Smooth muscle cell (in vitro differentiated cells): ENCODE data around the gene GANC. TPM values are rescaled to one million over a fixed set of nuclear protein-coding genes. Genes with fewer than 3 reads are reported as not detected.

Source experiments
- DNase-seq: peaks from one replicate; lab custom pipeline; 2025; ENCODE audit not compliant: unreplicated experiment; lab: John Stamatoyannopoulos, UW
- H2AFZ ChIP-seq: fragments of 200-600 bp; sonication (generic); 2 replicates; pipeline ENCODE4 v1.6.0; 2016; ENCODE audit warnings: antibody characterized with exemption, low read depth, mild to moderate bottlenecking
- H3F3A ChIP-seq: fragments of 200-600 bp; sonication (generic); 2 replicates; pipeline ENCODE4 v1.6.0; 2017; ENCODE audit warnings: antibody characterized with exemption, low read depth
- H3K27ac ChIP-seq: fragments of 200-600 bp; sonication (generic); 2 replicates; pipeline ENCODE4 v1.5.1; 2016; ENCODE audit warnings: low read depth, mild to moderate bottlenecking
- H3K27me3 ChIP-seq: fragments of 200-600 bp; sonication (generic); 2 replicates; pipeline ENCODE4 v1.6.1; 2016; ENCODE audit warnings: low read depth, mild to moderate bottlenecking
- H3K36me3 ChIP-seq: fragments of 200-600 bp; sonication (generic); 2 replicates; pipeline ENCODE4 v1.5.1; 2016; ENCODE audit warnings: low read depth
- H3K4me1 ChIP-seq: fragments of 200-600 bp; sonication (generic); 2 replicates; pipeline ENCODE4 v1.5.1; 2016; ENCODE audit warnings: low read depth
- H3K4me2 ChIP-seq: fragments of 200-600 bp; sonication (generic); 2 replicates; pipeline ENCODE4 v1.6.0; 2016; ENCODE audit warnings: mild to moderate bottlenecking
- H3K4me3 ChIP-seq: fragments of 200-600 bp; sonication (generic); 2 replicates; pipeline ENCODE4 v1.5.1; 2016; ENCODE audit warnings: mild to moderate bottlenecking
- H3K79me2 ChIP-seq: fragments of 200-600 bp; sonication (generic); 2 replicates; pipeline ENCODE4 v1.6.0; 2016; ENCODE audit warnings: low read depth, mild to moderate bottlenecking
- H3K9ac ChIP-seq: fragments of 200-600 bp; sonication (generic); 2 replicates; pipeline ENCODE4 v1.6.0; 2016; ENCODE audit warnings: low read depth
- H3K9me3 ChIP-seq: fragments of 200-600 bp; sonication (generic); replicated peaks from 2 replicates; pipeline ENCODE4 v1.5.1; 2016; ENCODE audit warnings: low read depth
- H4K20me1 ChIP-seq: fragments of 200-600 bp; sonication (generic); 2 replicates; pipeline ENCODE4 v1.6.0; 2016; ENCODE audit warnings: low read depth
- CTCF ChIP-seq: fragments of 200-600 bp; sonication (generic); IDR thresholded peaks from 2 replicates; pipeline ENCODE4 v1.5.1; 2017; ENCODE audit warnings: borderline replicate concordance, mild to moderate bottlenecking, antibody characterized with exemption; ENCODE audit not compliant: insufficient read depth, poor library complexity, severe bottlenecking
- WGBS: methylation state at CpG from one replicate; pipeline ENCODE4 v1.1.7; 2016; ENCODE audit warnings: low lambda C conversion rate; 5-methylcytosine and 5-hydroxymethylcytosine counted together
- polyA plus RNA-seq: library from polyadenylated mRNA; unstranded; fragments of >200 nt; fragmentation: Nextera tagmentation; extraction: Ambion mirVana; gene quantifications from 2 replicates; pipeline ENCODE4 v1.2.1, GENCODE V29; 2016
- total RNA-seq: library from RNA; depleted of rRNA; stranded (reverse); fragments of >200 nt; gene quantifications from 2 replicates; pipeline ENCODE4 v1.2.3, GENCODE V29; 2014

Gene GANC
- total and polyA plus RNA-seq, 2 experiments from 2014 or later: 12.6 to 13.1 TPM

DNA sequence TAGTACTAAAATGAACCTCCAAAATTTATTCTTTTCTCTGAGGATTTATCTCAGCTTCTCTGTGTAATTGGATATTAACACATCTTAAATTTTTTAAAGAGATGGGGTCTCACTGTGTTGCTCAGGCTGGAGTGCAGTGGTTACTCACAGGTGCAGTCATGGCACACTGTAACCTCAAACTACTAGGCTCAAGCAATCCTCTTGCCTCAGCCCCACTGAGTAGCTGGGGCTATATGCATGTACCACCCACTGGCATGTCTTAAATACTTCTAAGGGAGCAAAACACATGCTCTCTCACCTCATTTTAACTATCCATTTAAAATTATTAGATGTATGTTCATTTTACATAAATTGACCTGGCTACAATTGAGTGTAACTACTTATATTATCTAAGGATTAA lies 11.6 kb downstream of the GANC start:
- Histone ChIP-seq H3K9ac (no peak overlapping the region), H3K4me3 (no peak overlapping the region), H3K36me3 (no peaks in the 10 kb centered on the region), H3K27ac (no peak overlapping the region), H2AFZ (no peak overlapping the region), H4K20me1 (no peaks in the 10 kb centered on the region), H3F3A (peaks cover 3% of the 10 kb centered on the region), H3K4me1 (no peaks in the 10 kb centered on the region), H3K4me2 (no peak overlapping the region), H3K9me3 (no peaks in the 10 kb centered on the region), H3K79me2 (no peaks in the 10 kb centered on the region), H3K27me3 (no peaks in the 10 kb centered on the region)
- no peak for TF ChIP-seq CTCF
- no peak for DNase-seq

DNA sequence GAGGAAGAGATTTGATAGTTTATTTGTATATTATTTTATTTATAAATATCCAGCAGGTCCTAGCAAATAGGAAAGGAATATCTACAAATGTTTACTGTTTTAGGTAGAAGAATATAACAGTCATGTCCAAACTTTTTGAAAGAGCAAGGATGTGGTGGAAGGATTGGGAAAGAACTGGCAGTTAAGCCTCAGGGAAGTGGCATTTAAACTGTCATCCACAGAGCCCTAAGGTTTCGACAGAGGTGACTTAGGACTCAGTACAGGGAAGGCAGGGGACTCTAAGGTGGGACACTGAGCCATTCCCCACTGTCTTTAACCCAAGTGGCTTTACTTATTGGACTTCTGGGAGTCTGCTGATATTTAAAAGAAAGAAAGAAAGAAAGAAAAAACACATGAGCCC lies 12.0 kb downstream of the GANC start:
- WGBS: 87% methylated on average over 1 of the region's 1 CpG

DNA sequence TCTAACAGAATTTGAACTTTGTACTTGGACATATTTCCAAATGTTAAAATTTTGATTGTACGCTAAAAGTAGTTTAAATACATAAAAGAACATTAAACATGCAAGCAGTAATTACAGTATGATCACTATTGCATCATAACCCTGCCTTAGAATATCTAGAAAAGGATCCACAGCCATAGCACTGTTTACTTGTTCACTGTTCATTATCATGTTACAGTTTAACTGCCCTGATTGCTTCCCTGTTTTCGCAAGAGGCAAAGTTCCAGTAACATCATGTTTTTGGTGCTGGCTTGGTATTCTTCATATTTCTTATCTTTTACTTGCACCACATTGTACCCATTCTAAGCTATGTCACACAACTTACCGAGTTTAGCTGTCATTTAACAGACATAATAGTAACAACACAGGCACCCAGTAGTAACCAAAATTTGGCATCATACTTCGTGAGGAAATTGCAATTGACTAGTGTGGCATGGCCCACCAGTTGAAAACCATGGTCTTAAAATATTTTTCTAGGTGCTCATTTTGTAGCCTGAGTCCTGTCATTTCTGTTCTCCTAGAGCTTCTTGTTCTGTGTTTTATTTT lies 13.5 kb downstream of the GANC start:
- H3K4me3 ChIP-seq: no peak overlapping the region
- no peaks in the 10 kb centered on the region for H3K4me1 ChIP-seq
- H3K9me3 ChIP-seq: no peaks in the 10 kb centered on the region
- H4K20me1 ChIP-seq: no peaks in the 10 kb centered on the region
- peaks cover 3% of the 10 kb centered on the region for H3F3A ChIP-seq
- no peak overlapping the region for H2AFZ ChIP-seq
- no peak for TF ChIP-seq CTCF
- no peak overlapping the region for H3K9ac ChIP-seq
- H3K79me2 ChIP-seq: no peaks in the 10 kb centered on the region
- no peaks in the 10 kb centered on the region for H3K27me3 ChIP-seq
- no peaks in the 10 kb centered on the region for H3K36me3 ChIP-seq
- 67% methylated on average over 4 of the region's 4 CpGs for WGBS
- H3K4me2 ChIP-seq: no peak overlapping the region
- H3K27ac ChIP-seq: no peak overlapping the region
- no peak for DNase-seq

More for the DNA sequence above, 12.0 kb downstream of the GANC start:
- DNase-seq: no peak
- Histone ChIP-seq H3K4me2 (no peak overlapping the region), H3K79me2 (no peaks in the 10 kb centered on the region), H3F3A (peaks cover 3% of the 10 kb centered on the region), H3K9ac (no peak overlapping the region), H3K9me3 (no peaks in the 10 kb centered on the region), H3K4me3 (no peak overlapping the region), H3K27me3 (no peaks in the 10 kb centered on the region), H3K4me1 (no peaks in the 10 kb centered on the region), H3K27ac (no peak overlapping the region), H2AFZ (no peak overlapping the region), H4K20me1 (no peaks in the 10 kb centered on the region), H3K36me3 (no peaks in the 10 kb centered on the region)
- TF ChIP-seq CTCF: no peak

DNA sequence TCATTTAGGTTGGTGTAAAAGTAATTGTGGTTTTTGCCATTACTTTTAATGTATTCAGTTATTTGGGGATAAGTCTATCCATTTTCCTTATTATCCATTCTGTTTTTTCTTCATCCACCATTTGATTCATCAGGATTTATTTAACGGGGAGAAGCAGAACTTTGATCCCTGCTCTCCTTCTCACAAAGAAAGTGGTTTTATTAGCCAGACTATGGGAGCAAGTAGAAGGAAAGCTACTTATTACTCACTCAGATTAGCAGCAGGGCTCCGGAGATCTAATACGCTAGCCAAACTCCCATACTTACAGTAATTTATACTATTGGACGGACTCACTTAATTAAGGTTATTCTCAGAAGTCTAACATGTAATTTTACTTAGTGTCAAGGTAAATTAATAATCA lies 14.9 kb downstream of the GANC start:
- WGBS: 70% methylated on average over 4 of the region's 4 CpGs
- Histone ChIP-seq H3K27ac (no peak overlapping the region), H4K20me1 (no peaks in the 10 kb centered on the region), H3K79me2 (no peaks in the 10 kb centered on the region), H2AFZ (no peak overlapping the region), H3K36me3 (no peaks in the 10 kb centered on the region), H3K4me2 (no peak overlapping the region), H3K9ac (no peak overlapping the region), H3F3A (peaks cover 3% of the 10 kb centered on the region), H3K4me3 (no peak overlapping the region), H3K9me3 (no peaks in the 10 kb centered on the region), H3K4me1 (no peaks in the 10 kb centered on the region), H3K27me3 (no peaks in the 10 kb centered on the region)
- DNase-seq: no peak
- no peak for TF ChIP-seq CTCF
